PFSK-1 (cell line): Measurements from ENCODE around the gene BEGAIN.

Source experiments
- POLR2AphosphoS5 ChIP-seq: IDR thresholded peaks from 2 replicates; pipeline ENCODE4 v1.6.1; 2012; ENCODE audit warnings: low read depth, mild to moderate bottlenecking, control low read depth, low read length, moderate library complexity
- TAF1 ChIP-seq: IDR thresholded peaks from 2 replicates; pipeline ENCODE4 v1.6.1; 2012; ENCODE audit warnings: low read length, control low read depth, borderline replicate concordance; ENCODE audit not compliant: insufficient read depth

DNA sequence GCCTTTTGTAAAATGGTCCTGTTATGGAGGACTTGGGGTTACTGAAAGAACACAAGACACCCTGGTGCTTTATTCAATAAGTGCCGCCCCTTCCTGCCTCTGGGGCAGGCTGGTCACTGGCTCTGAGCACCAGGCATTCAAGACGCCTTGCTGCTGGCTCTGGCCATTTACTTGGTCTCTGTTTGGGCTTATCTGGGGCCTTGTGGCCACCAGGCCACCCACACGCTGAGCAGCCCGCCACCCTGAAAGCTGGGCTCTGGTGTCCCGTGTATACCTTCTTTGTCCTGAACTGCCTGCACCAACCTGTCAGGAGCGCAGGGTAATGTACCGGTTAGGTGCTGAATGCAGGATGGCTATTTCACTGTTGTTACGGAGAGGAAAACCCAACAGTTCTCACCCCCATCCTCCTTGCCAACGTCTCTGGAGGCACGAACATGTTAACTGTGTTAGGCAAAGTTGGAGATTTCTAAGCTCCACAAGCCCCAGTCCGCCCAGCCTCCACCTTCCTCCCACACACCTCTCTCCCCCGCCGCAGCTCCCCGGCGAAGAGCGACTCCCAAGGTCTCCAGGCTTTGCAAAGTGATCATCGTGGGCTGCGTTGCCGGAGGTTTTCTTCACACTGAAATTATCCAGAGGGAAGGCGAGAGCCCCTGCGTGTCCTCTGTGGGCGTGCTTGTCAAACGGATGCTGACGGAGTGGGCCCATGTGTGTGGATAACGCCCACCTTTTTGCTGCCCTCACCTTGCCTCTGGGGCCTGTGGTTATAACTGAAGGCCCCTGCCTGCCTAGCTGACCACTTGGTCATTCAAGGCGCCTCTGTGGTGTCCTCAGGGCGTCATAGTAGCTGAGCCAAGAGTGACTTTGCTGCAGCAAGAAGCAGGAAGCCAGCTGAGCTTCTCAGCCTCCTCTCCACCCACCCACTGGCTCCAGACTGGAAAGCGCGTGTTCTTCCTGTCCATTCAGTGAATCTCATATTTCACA, 18.8 kb upstream of the BEGAIN start:
- no peak for TF ChIP-seq POLR2AphosphoS5
- TF ChIP-seq TAF1 = no peak
